Ureter (tissue), 1 donor: ENCODE results near the gene MYH9. TPM values are rescaled to one million over a fixed set of nuclear protein-coding genes. Genes with fewer than 3 reads are reported as not detected.
"Not testable (repeated sequence)": the region's sequence is repeated elsewhere in the genome, so short reads cannot be mapped to it uniquely, and the experiment has no call there.

Experiments used
- DNase-seq: peaks from one replicate; pipeline ENCODE4 v3.0.0-alpha.2; 2020; ENCODE audit warnings: low spot score
- total RNA-seq: library from RNA; stranded (reverse); gene quantifications from one replicate; pipeline ENCODE4 v1.2.4, GENCODE V29; 2023
- donor health status: DM: yes; HTN: yes; CAD: no.

The MYH9 gene
- total RNA-seq, 1 donor from 2014 or later = 810 TPM

DNA sequence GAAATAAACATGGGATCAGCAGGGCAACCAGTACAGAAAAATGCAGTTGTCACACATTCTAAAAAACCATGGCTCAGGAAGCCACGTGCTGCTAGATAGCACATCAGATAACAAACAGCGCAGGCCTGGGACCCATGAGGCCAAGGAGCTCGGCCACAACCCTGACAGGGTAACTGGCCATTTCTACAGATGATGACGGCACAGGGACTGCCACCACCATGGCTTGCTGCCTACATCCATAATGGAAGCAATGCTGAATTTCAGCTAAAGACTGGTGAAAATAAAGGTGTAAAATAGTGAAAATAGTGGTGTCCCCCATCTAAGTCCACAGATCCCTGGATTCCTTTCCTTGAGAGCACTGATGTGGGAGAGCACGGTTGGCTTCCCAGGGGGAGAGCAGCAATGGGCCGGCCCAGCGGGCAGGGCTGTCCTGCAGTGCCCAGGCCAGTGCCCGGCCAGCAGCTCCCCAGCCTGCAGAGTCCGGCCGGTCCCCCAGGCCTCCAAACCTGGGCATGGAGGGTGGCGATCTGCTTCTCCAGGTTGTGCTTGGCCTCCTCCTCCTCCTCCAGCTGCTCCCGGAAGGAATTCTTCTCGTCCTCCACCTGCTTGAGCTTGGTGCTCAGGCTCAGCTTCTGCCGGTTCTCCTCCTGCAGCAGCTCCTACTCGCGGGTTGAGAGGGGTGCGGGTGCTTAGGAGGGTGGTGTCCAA lies 94.8 kb downstream of the MYH9 start:
- no peak for DNase-seq

DNA sequence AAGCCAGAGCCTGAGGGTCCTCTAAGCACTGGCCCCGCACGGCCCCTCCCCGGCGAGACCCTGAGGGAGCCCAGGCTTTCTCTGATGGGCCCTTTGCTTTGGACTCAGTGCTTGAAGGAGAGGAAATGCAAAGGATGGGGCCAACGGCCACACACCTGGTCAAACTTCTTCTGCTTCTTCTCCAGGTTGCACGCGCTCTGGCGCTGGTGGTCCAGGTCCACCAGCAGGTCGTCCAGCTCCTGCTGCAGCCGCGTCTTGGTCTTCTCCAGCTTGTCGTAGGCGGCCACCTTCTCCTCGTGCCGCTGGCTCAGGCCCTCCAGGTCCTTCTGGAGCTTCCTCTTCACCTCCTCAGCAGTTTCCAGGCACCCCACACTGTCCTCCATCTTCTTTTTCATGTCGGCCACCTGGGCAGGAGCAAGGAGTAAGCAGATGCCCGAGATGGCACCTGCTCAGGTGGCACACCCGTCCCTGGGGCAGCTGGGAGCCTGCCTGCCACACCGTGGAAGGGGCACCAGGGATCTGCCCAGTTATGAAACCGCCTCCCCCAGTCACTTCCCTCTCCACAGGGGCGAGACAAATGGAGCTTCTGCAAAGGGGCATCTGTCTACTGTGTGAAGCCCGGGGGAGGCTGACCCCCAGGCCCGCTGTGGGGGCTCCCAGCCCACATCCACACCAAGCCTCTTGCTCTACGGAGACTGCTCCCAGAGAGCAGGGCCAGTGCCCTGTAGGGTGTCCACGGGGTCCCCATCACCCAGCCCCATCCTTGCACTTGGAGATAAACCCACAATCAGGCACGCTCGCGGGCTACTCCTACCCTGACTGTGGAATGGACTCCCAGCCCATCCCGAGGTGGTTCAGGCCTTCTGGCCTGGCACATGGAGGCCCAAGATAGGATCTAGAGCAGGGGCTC lies 95.7 kb downstream of the MYH9 start:
- no peak for DNase-seq

- not testable (repeated sequence) for DNase-seq
Measured at GRCh38 chr22:36290391-36291075, 97.2 kb downstream of the MYH9 start.

DNA sequence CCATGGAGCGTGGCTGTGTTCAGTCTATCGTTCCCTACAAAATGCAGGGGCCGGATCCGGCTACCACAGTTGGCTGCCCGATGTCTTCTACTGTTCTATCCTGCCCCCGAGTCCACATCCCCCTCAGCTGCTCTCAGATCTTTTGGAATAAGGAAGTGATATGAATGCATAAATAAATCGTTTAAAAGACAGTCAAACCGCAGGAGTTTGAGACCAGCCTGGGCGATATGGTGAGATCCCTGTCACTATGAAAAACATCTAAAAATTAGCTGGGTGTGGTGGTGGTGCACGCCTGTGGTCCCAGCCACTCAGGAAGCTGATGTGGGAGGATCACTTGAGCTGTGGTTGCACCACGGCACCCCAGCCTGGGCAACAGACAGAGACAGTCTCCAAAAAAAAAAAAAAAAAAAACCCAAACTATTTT lies 97.8 kb downstream of the MYH9 start:
- not testable (repeated sequence) for DNase-seq

DNA sequence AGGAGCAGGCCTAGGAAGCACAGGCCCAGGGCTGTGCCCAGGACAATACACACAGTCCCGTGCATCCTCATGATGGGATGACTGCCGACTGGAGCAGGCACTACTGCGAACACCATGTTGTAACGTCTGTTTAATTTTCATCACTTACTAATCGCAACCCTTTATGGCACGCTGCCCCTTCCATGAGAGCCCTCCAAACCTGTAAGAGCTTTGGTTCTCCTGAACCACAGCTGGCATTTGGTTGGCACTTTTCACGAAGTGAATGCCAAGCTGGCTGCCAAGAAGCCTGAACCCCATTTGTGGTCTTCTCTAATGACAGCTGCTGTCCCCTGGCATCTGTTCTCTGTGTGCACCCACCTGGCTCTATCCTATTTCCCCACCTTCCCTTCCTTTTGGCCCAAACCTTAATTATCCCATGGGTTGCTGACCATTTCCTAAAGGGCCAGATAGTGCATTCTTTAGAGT lies 98.3 kb downstream of the MYH9 start:
- DNase-seq = no peak

DNA sequence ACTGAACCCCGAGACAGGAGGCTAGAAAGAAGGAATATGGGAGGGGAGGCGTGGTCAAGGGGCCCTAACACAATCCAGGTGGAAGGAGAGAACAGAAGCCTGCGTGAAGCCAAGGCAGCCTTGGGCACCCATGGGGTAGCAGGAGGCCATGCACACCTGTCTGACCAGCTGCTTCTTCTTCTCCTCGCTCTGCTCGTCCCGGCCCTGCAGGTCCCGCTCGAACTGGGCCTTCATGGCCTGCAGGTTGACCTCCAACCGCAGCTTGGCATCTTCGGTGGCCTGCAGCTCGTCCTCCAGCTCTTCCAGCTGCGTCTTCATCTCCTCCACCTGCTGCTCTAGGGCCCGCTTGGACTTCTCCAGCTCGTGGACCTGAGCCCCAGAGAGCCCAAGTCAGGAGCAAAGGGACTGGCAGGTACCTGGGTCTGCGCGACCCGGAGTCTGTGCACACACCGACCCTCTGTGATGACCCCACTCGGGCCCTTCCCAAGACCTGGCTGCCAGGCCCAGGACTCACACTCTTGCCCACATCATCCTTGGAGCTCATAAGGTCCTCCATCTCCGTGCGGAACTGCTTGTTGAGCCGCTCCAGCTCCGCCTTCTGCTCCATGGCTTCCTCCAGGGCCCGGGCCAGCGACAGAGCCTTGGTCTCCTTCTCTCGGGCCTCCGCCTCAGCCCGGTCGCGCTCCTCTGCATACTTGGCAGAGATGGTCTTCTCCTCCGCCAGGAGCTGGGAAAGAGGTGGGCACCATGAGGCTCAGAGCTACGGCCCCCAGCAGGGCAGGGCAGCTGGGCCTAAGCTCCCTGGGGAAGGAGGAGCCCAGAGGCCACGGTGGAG lies 99.0 kb downstream of the MYH9 start:
- no peak for DNase-seq

GRCh38 chr22:36287881-36288515 lies 99.8 kb downstream of the MYH9 start:
- DNase-seq = no peak

DNA sequence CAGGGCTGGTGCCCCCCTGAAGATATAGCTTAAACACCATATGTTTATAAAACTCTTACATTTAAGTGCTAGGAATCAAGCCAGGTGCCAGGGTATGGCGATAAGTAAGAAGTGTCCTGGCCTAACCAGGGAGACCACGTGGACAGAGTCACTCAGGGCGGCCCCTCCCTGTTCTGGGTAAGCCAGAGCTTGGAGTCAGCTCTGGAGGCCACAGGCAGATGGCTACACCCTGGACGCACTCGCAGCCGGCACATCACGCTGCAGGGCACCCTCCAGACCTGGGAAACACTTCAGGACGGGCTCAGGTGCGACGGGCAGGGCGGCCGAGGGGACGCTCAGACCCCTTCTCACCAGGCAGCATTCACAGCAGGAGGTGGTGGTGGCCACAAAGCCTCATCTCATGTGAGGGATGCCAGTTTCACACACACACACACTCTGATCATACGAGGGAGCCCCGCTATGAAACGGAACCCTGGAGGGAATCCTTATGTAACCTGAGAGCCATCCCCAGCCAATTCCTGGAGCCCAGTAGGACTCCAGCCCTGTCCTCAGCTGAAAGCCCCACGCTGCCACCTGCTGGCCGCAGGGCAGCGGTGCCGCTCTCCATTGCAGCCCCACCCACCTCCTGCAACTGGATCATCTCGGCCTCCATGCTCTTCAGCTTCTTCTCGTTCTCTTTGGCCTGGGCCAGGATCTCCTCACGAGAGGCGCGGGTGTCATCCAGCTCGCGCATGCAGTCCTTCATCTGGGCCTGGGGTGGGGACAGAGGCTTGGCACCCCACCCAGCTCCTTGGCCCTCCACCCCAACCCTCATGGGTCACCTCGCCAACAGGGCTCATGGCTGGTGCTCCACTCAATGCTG lies 101.4 kb downstream of the MYH9 start:
- peak; percentile 77 for DNase-seq

GRCh38 chr22:36285545-36285944 lies 102.2 kb downstream of the MYH9 start:
- no peak for DNase-seq

DNA sequence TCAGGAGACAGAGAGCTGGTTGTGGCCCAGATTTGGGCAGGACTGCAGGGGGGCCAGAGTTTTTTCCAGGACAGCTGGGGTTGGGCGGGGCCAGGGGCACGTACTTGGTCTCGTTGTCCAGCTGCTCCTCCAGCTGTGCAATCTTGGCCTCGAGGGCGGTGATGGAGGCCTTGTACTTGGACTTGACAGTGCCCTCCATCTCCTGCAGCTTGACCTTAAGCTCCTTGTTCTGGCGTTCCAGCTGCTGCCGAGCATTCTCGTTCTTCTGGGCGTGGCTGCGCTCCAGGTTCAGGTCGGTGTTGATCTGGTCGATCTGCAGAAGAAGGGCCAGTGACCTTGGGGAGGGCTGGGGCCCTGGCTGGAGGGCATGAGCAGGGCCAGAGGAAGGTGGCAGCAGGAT lies 102.8 kb downstream of the MYH9 start:
- no peak for DNase-seq

DNA sequence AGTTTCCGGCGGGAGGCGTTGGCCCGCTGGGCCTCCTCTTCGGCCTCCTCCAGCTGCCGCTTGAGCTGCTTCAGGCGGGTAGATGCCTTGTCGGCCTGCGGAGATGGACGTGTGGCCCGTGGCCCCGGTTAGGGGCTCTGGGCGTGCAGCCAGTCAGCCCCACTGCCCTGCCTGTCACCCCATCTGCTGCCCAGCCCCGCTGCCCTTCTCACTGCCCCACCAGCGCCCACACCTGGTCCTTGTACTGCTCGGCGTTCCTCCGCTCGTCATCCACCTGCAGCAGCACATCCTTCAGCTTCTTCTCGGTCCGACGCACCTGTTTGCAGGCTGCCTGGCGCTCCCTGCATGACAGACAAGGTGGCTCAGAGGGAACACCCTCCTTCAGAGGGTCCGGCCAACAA lies 103.6 kb downstream of the MYH9 start:
- no peak for DNase-seq

GRCh38 chr22:36282328-36282831 lies 105.4 kb downstream of the MYH9 start:
- DNase-seq = no peak

- DNase-seq = no peak
Measured at GRCh38 chr22:36281781-36282327, 105.9 kb downstream of the MYH9 start.

GRCh38 chr22:36280379-36280778 lies 107.4 kb downstream of the MYH9 start:
- DNase-seq = no peak

GRCh38 chr22:36279219-36279666 lies 108.5 kb downstream of the MYH9 start:
- DNase-seq = no peak

GRCh38 chr22:36277482-36278291 lies 110.1 kb downstream of the MYH9 start:
- DNase-seq = no peak

- no peak for DNase-seq
Measured at GRCh38 chr22:36274531-36274930, 113.2 kb downstream of the MYH9 start.

DNA sequence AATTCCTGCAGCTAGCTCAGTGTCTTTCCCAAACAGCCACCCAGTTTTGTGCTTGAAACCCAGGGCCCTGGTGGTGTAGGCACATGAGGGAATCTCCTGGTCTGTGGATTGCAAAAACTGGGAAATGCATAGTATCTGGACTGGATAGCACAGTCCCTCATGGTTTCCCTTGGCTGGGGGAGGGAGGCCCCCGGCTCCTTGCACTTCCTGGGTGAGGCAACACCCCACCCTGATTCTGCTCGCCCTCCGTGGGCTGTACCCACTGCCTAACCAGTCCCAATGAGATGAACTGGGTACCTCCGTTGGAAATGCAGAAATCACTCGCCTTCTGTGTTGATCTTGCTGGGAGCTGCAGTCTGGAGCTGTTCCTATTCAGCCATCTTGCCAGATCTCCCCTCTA lies 115.8 kb downstream of the MYH9 start:
- not testable (repeated sequence) for DNase-seq
